Stimulated activated CD4-positive, alpha-beta T cell treated with anti-CD3 and anti-CD28 coated beads, Interleukin-1b, Interleukin-23, amount 100 ng/mL, for 1 hour (primary cell): ENCODE results near the gene FNDC3A.
"Not testable (repeated sequence)": the region's sequence is repeated elsewhere in the genome, so short reads cannot be mapped to it uniquely, and the experiment has no call there.

Source experiments
- DNase-seq, 2 donors: peaks; one replicate each; pipeline ENCODE4 v3.0.0-alpha.2; 2020; ENCODE audit warnings: low read depth in 2 of 2

FNDC3A gene

DNA sequence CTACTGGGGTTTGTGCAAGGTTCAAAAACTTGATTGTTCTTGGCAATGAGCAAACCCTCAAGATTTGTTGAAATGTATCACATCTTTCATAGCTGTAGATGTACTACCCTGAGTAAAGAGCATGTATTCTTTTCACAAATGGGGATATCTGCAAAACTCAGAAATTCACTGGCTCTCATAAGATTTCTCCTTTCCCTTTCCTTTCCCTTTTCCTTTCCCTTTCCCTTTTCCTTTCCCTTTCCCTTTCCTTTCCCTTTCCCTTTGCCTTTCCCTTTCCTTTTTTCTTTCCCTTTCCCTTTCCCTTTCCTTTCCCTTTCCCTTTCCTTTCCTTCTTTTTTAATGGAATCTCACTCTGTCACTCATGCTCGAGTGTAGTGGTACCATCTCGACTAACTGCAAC, 69.1 kb downstream of the FNDC3A start:
- no peak for DNase-seq

- DNase-seq = no peak
These were observed 70.3 kb downstream of the FNDC3A start for GRCh38 chr13:49046002-49046401.

GRCh38 chr13:49046519-49046918, 70.8 kb downstream of the FNDC3A start:
- no peak for DNase-seq

- no peak for DNase-seq
These were observed 77.1 kb downstream of the FNDC3A start for GRCh38 chr13:49052813-49053212.

DNA sequence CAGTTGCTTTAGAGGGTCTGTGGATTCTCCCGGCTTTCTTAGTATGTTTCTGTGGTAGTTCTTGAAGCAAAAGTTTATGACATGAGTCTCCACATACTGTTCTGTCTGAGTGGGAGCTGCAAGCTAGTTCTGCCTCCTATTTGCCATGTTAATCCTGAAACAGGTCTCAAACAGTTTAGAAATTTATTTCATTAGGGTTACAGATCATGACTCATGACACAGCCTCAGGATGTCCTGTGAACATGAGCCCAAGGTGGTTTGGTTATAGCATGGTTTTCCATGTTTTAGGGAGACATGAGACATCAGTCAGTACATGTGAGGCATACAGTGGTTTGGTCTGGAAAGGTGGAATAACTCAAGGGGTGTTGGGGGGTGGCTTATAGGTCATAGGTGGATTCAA, 77.5 kb downstream of the FNDC3A start:
- no peak for DNase-seq

DNA sequence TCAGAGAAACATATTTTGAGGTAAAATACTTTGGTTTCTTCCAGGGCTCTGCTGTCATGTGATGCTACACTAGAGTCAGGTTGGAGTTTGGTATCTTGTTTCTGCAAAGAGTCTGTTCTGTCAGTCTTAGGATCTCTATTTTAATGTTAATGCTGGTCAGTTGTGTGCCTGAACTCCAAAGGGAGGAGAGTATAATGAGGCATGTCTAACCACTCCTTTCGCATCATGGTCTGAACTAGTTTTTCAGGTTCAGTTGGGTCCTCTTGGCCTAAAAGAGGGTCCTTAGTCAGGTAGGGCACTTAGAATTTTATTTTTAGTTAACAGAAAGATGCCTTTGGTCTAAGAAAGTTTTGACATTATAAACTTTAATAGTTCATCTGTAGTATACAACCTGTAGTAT, 78.2 kb downstream of the FNDC3A start:
- no peak for DNase-seq

DNA sequence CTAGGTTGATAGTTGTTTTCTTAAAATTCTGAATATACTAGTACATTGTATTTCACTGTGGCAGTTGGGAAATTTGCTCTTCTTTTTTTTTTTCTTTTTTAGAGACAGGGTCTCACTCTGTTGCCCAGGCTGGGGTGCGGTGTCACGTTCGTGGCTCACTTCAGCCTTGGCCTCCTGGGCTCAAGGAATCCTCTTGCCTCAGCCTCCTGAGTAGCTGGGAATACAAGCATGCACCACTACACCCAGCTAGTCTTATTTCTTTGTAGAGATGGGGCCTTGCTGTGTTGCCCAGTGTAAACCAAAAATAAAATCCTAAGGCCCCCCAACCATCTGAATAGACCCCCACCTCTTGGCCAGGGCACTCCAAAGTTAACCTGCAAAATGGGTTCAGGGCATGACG, 79.3 kb downstream of the FNDC3A start:
- DNase-seq = no peak

DNA sequence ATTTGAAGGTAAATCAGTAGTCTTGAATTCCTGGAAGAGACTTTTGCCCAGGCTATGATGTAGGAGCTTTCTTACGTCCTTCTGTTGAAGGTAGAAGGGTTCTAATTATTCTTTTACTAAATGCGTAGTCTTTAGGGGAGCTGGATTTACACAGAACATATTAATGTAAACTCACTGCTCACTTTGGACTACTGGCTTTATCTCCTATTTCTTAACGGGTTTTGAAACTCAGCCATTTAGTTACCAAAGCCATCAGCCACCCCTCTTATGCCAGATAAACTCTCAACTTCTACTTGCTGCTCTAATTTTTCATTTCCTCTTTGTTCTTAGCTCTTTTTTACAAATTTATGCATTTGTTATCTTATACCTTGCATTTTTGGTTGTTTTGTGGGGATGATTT, 81.5 kb downstream of the FNDC3A start:
- DNase-seq = no peak

DNA sequence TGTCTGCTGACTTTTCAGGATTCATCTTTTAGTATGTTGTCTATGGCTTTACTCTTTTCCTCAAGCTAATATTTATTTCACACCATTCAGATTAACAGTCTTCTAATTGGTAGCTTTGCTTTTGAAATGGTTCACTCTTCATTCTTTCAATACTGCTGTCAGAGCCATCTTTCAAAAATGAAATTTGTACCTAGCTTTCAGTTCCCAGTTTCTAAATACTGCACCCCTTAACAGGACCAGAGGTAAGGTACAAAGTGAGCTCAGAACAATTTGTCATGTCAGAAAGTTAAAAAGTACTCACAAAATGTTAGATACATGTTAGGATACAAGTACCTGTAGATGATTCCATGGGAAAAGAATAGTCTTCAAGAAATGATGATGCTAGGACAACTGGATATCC, 83.0 kb downstream of the FNDC3A start:
- no peak for DNase-seq

DNA sequence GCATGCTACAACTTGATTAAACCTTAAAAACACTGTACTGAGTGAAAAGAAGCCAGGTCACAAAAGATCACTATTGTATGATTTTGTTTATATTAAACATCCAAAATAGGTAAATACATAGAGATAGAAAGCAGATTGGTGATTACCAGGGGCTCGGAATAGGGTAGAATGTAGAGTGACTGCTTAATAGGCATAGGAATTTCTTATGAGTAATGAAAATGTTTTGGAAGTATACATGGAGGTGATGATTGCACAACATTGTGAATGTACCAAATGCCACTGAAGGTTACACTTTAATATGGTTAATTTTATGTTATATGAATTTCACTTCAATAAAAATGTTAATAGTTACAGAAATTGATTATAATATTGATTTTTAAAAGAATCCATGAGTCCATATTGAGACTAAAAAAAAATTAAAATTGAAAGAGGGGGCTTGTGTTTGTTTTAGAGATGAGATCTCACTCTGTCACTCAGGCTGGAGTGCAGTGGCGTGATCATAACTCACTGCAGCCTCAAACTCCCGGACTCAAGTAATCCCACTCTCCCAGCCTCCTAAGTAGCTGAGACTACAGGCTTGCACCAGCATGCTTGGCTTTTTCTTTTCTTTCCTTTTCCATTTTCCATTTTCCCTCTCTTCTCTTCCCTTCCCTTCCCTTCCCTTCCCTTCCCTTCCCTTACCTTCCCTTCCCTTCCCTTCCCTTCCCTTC, 85.1 kb downstream of the FNDC3A start:
- no peak for DNase-seq

- DNase-seq = not testable (repeated sequence)
These were observed 85.7 kb downstream of the FNDC3A start for GRCh38 chr13:49061388-49061752.

DNA sequence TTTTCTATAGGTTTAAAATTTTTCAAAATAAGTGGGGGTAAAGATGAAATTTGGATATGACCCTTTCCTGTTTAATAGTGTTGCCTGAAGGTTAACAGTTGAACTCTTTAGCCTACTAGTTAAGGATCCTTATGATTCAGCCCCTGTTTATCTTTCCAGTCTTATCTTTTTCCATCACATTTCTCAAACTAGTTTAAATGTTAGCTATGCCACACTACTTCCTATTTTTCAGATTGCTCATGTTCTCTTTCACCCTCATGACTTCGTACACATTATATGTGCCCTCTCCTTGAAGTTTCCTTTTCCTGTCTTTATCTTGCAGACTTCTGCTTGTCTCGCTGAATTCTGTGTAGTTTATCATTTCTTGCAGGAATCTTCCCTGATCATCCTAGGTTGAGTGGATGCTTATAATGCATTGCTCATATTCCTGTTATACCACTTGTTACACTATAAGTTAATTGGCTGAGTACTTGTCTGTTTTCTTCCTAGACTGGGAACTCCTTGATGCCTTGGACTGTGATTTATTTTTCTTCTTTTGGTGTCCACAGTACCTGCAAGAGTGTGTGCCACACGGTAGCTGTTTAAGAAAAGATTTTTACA, 86.7 kb downstream of the FNDC3A start:
- DNase-seq = no peak

DNA sequence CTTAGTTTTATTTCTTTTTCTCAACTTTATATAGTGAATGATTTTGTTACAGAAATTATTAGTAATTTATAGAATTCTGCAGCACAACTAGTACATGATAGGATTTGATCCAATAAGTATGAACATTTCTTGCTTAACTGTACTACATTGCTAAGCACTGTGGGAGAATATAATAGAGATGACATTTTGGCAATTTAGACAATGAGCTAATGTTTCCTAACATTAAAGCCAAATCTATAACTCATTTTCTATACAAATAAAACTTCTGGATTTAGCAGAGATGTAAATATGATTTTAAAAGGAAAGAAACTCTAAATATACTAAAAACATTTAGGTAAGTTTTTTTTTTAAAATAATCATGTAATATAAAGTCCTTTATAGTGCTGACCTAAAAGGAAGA, 87.3 kb downstream of the FNDC3A start:
- no peak for DNase-seq

GRCh38 chr13:49063497-49063896, 87.8 kb downstream of the FNDC3A start:
- DNase-seq = no peak

DNA sequence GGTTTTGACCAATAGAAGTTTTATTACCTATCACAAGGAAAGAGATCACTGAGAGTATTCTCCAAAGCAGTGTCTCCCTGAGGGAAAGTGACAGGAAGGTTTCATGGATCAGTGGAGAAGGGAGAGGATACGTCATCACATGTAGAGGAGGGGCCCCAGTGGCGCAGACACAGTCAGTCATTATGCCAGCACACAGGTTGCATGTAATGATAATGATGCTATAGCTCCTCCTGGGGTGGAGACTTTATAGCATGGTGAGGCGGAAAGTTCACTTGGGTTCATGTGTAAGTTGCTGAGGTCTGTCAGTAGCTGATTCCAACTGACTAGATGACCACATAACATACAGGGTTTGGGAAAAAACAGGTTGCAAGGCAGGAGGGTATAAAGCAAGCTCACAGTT, 88.8 kb downstream of the FNDC3A start:
- DNase-seq = no peak

GRCh38 chr13:49066856-49067255, 91.1 kb downstream of the FNDC3A start:
- no peak for DNase-seq

- not testable (repeated sequence) for DNase-seq
These were observed 92.8 kb downstream of the FNDC3A start for GRCh38 chr13:49068498-49068897.

DNA sequence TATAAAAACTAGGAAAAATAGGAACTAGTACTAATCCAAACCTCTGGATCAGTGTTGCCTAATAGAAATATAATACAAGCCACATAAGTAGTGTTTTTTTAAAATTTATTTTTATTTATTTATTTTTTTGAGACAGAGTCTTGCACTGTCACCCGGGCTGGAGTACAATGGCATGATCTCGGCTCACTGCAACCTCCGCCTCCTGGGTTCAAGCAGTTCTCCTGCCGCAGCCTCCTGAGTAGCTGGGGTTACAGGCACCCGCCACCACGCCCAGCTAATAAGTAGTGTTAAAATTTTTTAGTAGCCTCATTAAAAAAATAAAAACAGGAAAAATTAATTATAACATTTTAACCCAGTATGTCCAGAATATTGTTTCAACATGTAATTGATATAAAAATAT, 94.3 kb downstream of the FNDC3A start:
- not testable (repeated sequence) for DNase-seq

- DNase-seq = no peak
These were observed 95.7 kb downstream of the FNDC3A start for GRCh38 chr13:49071341-49071937.

DNA sequence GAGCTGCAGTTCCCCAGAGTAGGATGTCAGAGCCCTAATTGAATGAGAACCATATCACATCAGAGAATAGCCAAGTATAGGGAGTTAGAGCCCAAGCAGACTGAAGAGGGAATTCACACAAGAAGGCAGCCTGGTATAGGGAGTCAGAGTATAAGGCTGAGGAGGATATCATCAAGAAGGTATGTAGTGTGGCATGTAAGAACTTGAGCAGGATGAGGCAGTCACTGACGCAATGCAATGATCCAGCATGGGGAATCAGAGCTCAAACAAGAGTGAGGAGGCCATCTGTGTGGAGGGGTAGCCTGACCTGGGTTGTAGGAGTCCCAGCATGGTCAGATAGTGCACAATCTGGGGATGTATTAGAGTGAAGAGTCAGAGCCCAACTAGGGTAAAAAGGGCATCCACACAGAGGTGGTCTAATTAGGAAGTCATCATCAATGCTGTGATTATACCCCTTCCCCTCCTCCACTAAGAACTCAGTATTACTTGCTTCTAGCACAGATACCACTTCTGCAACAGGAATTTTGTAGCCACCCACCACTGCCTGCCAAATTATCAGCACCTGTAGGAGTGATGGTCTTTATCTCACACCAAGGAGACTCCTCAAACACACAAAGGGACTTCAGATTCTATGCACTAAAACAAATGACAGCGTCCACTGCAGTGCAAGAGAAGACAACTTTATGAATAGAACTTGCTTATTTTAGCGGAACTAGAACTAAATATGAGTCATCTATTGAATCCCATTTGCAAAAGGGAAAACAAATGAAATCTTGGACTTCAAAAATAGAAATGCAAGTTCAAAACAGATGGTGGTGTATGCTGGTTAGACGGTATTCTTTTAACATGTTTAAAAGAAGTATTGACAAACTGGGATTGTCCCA, 107.2 kb downstream of the FNDC3A start:
- DNase-seq = no peak

DNA sequence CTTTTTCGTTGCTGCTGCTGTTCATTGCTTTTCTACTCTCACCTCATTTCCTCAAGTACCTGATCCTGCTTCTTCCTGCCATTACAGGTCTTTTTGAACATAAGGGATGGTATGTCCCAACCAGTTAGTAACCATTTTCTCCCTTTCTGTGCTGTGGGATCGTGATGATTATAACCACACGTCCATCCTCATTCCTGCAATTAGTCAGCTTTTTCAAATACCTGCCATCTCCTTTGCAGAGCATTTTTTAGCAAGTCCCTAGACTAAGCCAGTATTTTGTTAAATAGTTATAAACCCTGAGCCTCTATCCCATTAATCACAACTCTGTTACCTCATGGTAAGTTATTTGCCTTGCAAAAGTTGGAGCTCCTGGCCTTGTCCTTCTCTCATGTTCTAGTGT, 109.2 kb downstream of the FNDC3A start:
- DNase-seq = no peak

- no peak for DNase-seq
These were observed 111.0 kb downstream of the FNDC3A start for GRCh38 chr13:49086722-49087121.
